Measurements from ENCODE around the gene CHID1.

DNA sequence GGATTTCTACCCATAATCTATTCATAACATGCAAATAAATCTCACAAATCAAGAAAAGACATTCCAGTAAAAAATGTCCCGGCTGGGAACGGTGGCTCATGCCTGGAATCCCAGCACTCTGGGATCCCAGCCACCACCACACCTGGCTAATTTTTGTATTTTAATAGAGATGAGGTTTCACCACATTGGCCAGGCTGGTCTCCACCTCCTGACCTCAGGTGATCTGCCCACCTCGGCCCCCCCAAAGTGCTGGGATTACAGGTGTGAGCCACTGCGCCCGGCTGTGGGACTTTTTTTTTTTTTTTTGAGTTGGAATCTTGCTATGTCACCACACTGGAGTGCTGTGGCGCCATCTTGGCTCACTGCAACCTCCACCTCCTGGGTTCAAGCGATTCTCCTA is 4.7 kb downstream of the CHID1 start:
- TF ChIP-seq, protein P1, sequence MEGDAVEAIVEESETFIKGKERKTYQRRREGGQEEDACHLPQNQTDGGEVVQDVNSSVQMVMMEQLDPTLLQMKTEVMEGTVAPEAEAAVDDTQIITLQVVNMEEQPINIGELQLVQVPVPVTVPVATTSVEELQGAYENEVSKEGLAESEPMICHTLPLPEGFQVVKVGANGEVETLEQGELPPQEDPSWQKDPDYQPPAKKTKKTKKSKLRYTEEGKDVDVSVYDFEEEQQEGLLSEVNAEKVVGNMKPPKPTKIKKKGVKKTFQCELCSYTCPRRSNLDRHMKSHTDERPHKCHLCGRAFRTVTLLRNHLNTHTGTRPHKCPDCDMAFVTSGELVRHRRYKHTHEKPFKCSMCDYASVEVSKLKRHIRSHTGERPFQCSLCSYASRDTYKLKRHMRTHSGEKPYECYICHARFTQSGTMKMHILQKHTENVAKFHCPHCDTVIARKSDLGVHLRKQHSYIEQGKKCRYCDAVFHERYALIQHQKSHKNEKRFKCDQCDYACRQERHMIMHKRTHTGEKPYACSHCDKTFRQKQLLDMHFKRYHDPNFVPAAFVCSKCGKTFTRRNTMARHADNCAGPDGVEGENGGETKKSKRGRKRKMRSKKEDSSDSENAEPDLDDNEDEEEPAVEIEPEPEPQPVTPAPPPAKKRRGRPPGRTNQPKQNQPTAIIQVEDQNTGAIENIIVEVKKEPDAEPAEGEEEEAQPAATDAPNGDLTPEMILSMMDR (IDR thresholded peaks at IDR 0.05) = no peak
- no peak for TF ChIP-seq EZH2 (IDR thresholded peaks at IDR 0.05)
